Body of pancreas (tissue), 4 donors: Measurements from ENCODE around the gene ELF2.

ENCODE experiments used
- POLR2A ChIP-seq, 3 donors: fragments of 450-650 bp; IDR thresholded peaks; one replicate each; pipeline ENCODE4 v1.6.1; 2016; ENCODE audit warnings: antibody characterized with exemption in 3 of 3, mild to moderate bottlenecking in 2 of 3
- TF ChIP-seq, protein P1 (sequence below), 7 experiments: fragments of 450-650 bp in 4 of 7; fragments of 200-600 bp in 3 of 7; sonication (generic) in 3 of 7; IDR thresholded peaks; one replicate each; pipeline ENCODE4 v1.5.1; 2016 to 2019; ENCODE audit warnings: antibody characterized with exemption in 7 of 7

DNA sequence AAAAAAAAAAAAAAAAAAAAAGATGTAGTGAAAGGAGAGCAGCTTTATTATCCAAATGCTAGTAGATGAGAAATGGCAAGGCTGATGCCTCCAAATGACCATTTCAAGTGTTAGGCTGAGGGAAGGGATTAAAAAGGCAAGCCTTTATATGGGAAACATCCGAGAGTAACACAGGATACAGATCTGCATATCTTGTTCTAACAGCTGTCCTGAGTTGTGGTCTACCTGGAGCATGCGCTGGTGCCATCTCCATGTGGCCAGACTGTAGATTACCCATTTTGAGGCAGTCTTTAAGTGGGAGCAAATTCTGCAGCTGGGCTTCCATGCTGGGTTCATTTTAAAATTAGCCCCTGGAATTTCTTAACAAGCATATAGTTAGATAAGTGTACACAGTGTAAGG, 26.0 kb upstream of the ELF2 start:
- TF ChIP-seq, protein P1, sequence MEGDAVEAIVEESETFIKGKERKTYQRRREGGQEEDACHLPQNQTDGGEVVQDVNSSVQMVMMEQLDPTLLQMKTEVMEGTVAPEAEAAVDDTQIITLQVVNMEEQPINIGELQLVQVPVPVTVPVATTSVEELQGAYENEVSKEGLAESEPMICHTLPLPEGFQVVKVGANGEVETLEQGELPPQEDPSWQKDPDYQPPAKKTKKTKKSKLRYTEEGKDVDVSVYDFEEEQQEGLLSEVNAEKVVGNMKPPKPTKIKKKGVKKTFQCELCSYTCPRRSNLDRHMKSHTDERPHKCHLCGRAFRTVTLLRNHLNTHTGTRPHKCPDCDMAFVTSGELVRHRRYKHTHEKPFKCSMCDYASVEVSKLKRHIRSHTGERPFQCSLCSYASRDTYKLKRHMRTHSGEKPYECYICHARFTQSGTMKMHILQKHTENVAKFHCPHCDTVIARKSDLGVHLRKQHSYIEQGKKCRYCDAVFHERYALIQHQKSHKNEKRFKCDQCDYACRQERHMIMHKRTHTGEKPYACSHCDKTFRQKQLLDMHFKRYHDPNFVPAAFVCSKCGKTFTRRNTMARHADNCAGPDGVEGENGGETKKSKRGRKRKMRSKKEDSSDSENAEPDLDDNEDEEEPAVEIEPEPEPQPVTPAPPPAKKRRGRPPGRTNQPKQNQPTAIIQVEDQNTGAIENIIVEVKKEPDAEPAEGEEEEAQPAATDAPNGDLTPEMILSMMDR (IDR thresholded peaks at IDR 0.05) = no peak
- no peak for TF ChIP-seq POLR2A (IDR thresholded peaks at IDR 0.05)
